ENCODE measurements around the gene KRR1.
"Not testable (repeated sequence)": the region's sequence is repeated elsewhere in the genome, so short reads cannot be mapped to it uniquely, and the experiment has no call there.

Gene KRR1

GRCh38 chr12:75491169-75491568 is 20.2 kb downstream of the KRR1 start:
- no peak overlapping the region for H3K27ac ChIP-seq
- no peak for TF ChIP-seq CTCF (conservative IDR thresholded peaks at IDR 0.05)
- TF ChIP-seq ZFX (IDR thresholded peaks at IDR 0.05), result no peak

GRCh38 chr12:75489613-75490210 is 21.7 kb downstream of the KRR1 start:
- peak overlapping the region; percentile 78; the same call in 1 of the 2 replicates for H3K27ac ChIP-seq
- TF ChIP-seq CTCF (conservative IDR thresholded peaks at IDR 0.05) (no peak), ZFX (IDR thresholded peaks at IDR 0.05) (no peak)

GRCh38 chr12:75489187-75489586 is 22.2 kb downstream of the KRR1 start:
- peak overlapping the region; percentile 78; the same call in 1 of the 2 replicates for H3K27ac ChIP-seq
- no peak for TF ChIP-seq ZFX (IDR thresholded peaks at IDR 0.05)
- TF ChIP-seq CTCF (conservative IDR thresholded peaks at IDR 0.05), result no peak

GRCh38 chr12:75488553-75488952 is 22.9 kb downstream of the KRR1 start:
- TF ChIP-seq CTCF (conservative IDR thresholded peaks at IDR 0.05), result peak; percentile 54
- no peak for TF ChIP-seq ZFX (IDR thresholded peaks at IDR 0.05)
- peak overlapping the region; percentile 78 for H3K27ac ChIP-seq

- H3K27ac ChIP-seq, result no peak overlapping the region; the same call in 1 of the 2 replicates
- TF ChIP-seq CTCF (conservative IDR thresholded peaks at IDR 0.05) (no peak), ZFX (IDR thresholded peaks at IDR 0.05) (no peak)
These were observed 24.1 kb downstream of the KRR1 start for GRCh38 chr12:75487308-75487707.

- H3K27ac ChIP-seq, result not testable (repeated sequence)
These were observed 27.0 kb downstream of the KRR1 start for GRCh38 chr12:75484450-75484849.

- no peak overlapping the region for H3K27ac ChIP-seq
These were observed 28.0 kb downstream of the KRR1 start for GRCh38 chr12:75483431-75483830.

More at GRCh38 chr12:75483431-75483830, 28.0 kb downstream of the KRR1 start:
- no peak for TF ChIP-seq CTCF (conservative IDR thresholded peaks at IDR 0.05)

All from C4-2B (cell line).